Gastrocnemius medialis (tissue), 4 donors: ENCODE measurements around the gene VCX2. TPM values are rescaled to one million over a fixed set of nuclear protein-coding genes. Genes with fewer than 3 reads are reported as not detected.

Experiments
- ATAC-seq, 2 donors: fragments of 150-250 bp; one replicate each; pipeline ENCODE4 v1.9.1; 2016
- DNase-seq, 2 donors: peaks; one replicate each; pipeline ENCODE4 v3.0.0-alpha.2; 2019
- H3K27ac ChIP-seq, 4 donors: fragments of 200-600 bp; sonication (generic); 1 replicate in 1 of 4; 2 replicates in 3 of 4; pipeline ENCODE4 v1.5.1; 2016 to 2018; ENCODE audit warnings: mild to moderate bottlenecking in 2 of 4, moderate library complexity in 1 of 4
- H3K27me3 ChIP-seq, 3 donors: fragments of 200-600 bp; sonication (generic) in 2 of 3; 1 replicate in 1 of 3; 2 replicates in 2 of 3; pipeline versions ENCODE4 v1.5.1 to v1.6.0; 2016 to 2019; ENCODE audit warnings: mild to moderate bottlenecking in 1 of 3, moderate library complexity in 1 of 3
- H3K36me3 ChIP-seq, 2 donors: fragments of 200-600 bp; sonication (generic) in 1 of 2; one replicate each; pipeline ENCODE4 v1.5.1; 2017 to 2018
- H3K4me1 ChIP-seq, 2 donors: fragments of 200-600 bp; sonication (generic) in 1 of 2; one replicate each; pipeline ENCODE4 v1.5.1; 2016 to 2017; ENCODE audit warnings: mild to moderate bottlenecking in 2 of 2
- H3K4me3 ChIP-seq, 4 donors: fragments of 200-600 bp; sonication (generic) in 3 of 4; 1 replicate in 1 of 4; 2 replicates in 3 of 4; pipeline ENCODE4 v1.5.1; 2016 to 2019; ENCODE audit warnings: mild to moderate bottlenecking in 2 of 4
- H3K9me3 ChIP-seq, 3 donors: fragments of 200-600 bp; sonication (generic) in 2 of 3; 1 replicate in 1 of 3; 2 replicates in 2 of 3; pipeline ENCODE4 v1.5.1; 2016 to 2019
- POLR2A ChIP-seq, 2 donors: fragments of 450-650 bp; IDR thresholded peaks; one replicate each; pipeline ENCODE4 v1.6.1; 2017; ENCODE audit warnings: antibody characterized with exemption in 2 of 2, mild to moderate bottlenecking in 2 of 2, moderate library complexity in 2 of 2
- in situ Hi-C, 4 donors: fragments of 200-750 bp; cut with MboI; loops; one replicate each; pipeline versions ENCODE4 v1.15.0 to v1.8.0; 2017; ENCODE audit warnings: low sequenced_read_pairs in 4 of 4
- intact Hi-C: fragments of 100-400 bp; cut with DNase I; formaldehyde crosslinking; loops from one replicate; pipeline ENCODE4 v1.15.1; 2023; ENCODE audit warnings: low total_unique reads
- total RNA-seq, 4 donors: library from RNA; depleted of rRNA; stranded (reverse); fragments of >200 nt; gene quantifications; one replicate each; pipeline versions ENCODE4 v1.1.0 to v1.2.3, GENCODE V29; 2016
- TF ChIP-seq, protein P1 (sequence below), 5 experiments: fragments of 450-650 bp in 3 of 5; fragments of 200-600 bp in 2 of 5; sonication (generic) in 2 of 5; IDR thresholded peaks in 4 of 5; conservative IDR thresholded peaks in 1 of 5; 1 replicate in 4 of 5; 2 replicates in 1 of 5; pipeline ENCODE4 v1.5.1; 2016 to 2019; ENCODE audit warnings: antibody characterized with exemption in 5 of 5, mild to moderate bottlenecking in 3 of 5, moderate library complexity in 3 of 5

The VCX2 gene
- total RNA-seq, 4 donors from 2014 or later, result not detected

DNA sequence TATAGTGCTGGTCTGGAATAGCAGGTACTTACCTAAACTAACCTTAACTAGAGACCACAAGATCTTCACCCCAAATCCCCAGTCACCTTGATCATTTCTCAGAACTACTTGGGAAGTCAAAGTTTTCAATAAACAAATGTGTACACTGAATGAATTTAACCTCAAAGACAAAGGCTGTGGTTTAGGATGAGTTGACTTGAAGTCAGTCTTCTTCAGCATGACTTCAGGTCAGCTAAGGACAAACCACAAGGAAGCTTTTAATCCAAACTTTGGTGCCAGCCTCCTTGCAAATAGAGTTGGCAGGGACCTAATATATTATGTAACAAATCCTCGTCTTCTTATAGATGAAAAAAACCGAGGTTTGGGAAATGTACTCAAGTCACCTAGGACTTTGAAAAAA, 21.2 kb upstream of the VCX2 start:
- in situ Hi-C loops, result no loop called here
- no peak for ATAC-seq
- H3K27ac ChIP-seq, result no peak overlapping the region
- H3K9me3 ChIP-seq, result no peaks in the 10 kb centered on the region
- TF ChIP-seq, protein P1, sequence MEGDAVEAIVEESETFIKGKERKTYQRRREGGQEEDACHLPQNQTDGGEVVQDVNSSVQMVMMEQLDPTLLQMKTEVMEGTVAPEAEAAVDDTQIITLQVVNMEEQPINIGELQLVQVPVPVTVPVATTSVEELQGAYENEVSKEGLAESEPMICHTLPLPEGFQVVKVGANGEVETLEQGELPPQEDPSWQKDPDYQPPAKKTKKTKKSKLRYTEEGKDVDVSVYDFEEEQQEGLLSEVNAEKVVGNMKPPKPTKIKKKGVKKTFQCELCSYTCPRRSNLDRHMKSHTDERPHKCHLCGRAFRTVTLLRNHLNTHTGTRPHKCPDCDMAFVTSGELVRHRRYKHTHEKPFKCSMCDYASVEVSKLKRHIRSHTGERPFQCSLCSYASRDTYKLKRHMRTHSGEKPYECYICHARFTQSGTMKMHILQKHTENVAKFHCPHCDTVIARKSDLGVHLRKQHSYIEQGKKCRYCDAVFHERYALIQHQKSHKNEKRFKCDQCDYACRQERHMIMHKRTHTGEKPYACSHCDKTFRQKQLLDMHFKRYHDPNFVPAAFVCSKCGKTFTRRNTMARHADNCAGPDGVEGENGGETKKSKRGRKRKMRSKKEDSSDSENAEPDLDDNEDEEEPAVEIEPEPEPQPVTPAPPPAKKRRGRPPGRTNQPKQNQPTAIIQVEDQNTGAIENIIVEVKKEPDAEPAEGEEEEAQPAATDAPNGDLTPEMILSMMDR (IDR thresholded peaks at IDR 0.05 in 4 of 5, conservative IDR thresholded peaks at IDR 0.05 in 1 of 5), result no peak
- no peak for TF ChIP-seq POLR2A (IDR thresholded peaks at IDR 0.05)
- H3K4me3 ChIP-seq, result no peak overlapping the region
- H3K27me3 ChIP-seq, result no peaks in the 10 kb centered on the region
- no peaks in the 10 kb centered on the region for H3K4me1 ChIP-seq
- no peak for DNase-seq
- intact Hi-C loops, result no loop called here
- H3K36me3 ChIP-seq, result no peaks in the 10 kb centered on the region

GRCh38 chrX:8191022-8191421, 20.0 kb upstream of the VCX2 start:
- in situ Hi-C loops, result no loop called here
- no peak overlapping the region for H3K27ac ChIP-seq
- DNase-seq (no peak), ATAC-seq (no peak)
- H3K4me3 ChIP-seq, result no peak overlapping the region
- H3K4me1 ChIP-seq, result no peaks in the 10 kb centered on the region
- intact Hi-C loops, result no loop called here
- TF ChIP-seq POLR2A (IDR thresholded peaks at IDR 0.05), result no peak
- TF ChIP-seq, protein P1 (IDR thresholded peaks at IDR 0.05 in 4 of 5, conservative IDR thresholded peaks at IDR 0.05 in 1 of 5), result no peak
- H3K36me3 ChIP-seq, result no peaks in the 10 kb centered on the region
- H3K9me3 ChIP-seq, result no peaks in the 10 kb centered on the region
- no peaks in the 10 kb centered on the region for H3K27me3 ChIP-seq

- no peaks in the 10 kb centered on the region for H3K36me3 ChIP-seq
- ATAC-seq (no peak), DNase-seq (no peak)
- intact Hi-C loops, result no loop called here
- no peaks in the 10 kb centered on the region for H3K27me3 ChIP-seq
- no peaks in the 10 kb centered on the region for H3K9me3 ChIP-seq
- in situ Hi-C loops, result no loop called here
- H3K27ac ChIP-seq, result no peak overlapping the region
- H3K4me3 ChIP-seq, result no peak overlapping the region
- no peak for TF ChIP-seq POLR2A (IDR thresholded peaks at IDR 0.05)
- TF ChIP-seq, protein P1 (IDR thresholded peaks at IDR 0.05 in 4 of 5, conservative IDR thresholded peaks at IDR 0.05 in 1 of 5), result no peak
- no peaks in the 10 kb centered on the region for H3K4me1 ChIP-seq
These were observed 19.3 kb upstream of the VCX2 start for GRCh38 chrX:8190341-8190830.

- TF ChIP-seq, protein P1 (IDR thresholded peaks at IDR 0.05 in 4 of 5, conservative IDR thresholded peaks at IDR 0.05 in 1 of 5), result no peak
- TF ChIP-seq POLR2A (IDR thresholded peaks at IDR 0.05), result no peak
- H3K9me3 ChIP-seq, result no peaks in the 10 kb centered on the region
- in situ Hi-C loops (no loop called here), intact Hi-C loops (no loop called here)
- H3K27me3 ChIP-seq, result no peaks in the 10 kb centered on the region
- H3K36me3 ChIP-seq, result no peaks in the 10 kb centered on the region
- DNase-seq (no peak), ATAC-seq (peak in 1 of 2 donors; percentile 51)
- no peak overlapping the region for H3K27ac ChIP-seq
- H3K4me3 ChIP-seq, result no peak overlapping the region
- no peaks in the 10 kb centered on the region for H3K4me1 ChIP-seq
These were observed 18.2 kb upstream of the VCX2 start for GRCh38 chrX:8189096-8189830.
